Measurements from ENCODE around the gene LIPG. TPM values are rescaled to one million over a fixed set of nuclear protein-coding genes. Genes with fewer than 3 reads are reported as not detected.

LIPG gene
- total RNA-seq, 1 experiment from 2014 or later = 44.0 TPM

GRCh38 chr18:49585781-49586663 is 24.2 kb downstream of the LIPG start:
- BruUV-seq (replicated peaks) = no TSS peak
- H3K4me3 Mint-ChIP-seq (ENCODE audit: low read depth, unreplicated experiment) = no peak overlapping the region
- H3K4me1 Mint-ChIP-seq (ENCODE audit: low read depth, unreplicated experiment) = peaks cover 2% of the 10 kb centered on the region
- no peaks in the 10 kb centered on the region for H3K27me3 Mint-ChIP-seq (ENCODE audit: unreplicated experiment)
- no peak overlapping the region for H3K27ac Mint-ChIP-seq (ENCODE audit: unreplicated experiment)
- H3K36me3 Mint-ChIP-seq (ENCODE audit: insufficient read depth, unreplicated experiment) = peaks cover 51% of the 10 kb centered on the region
- intact Hi-C loops (cut with micrococcal nuclease; ENCODE audit: unreplicated experiment) = no loop called here
- no peak for DNase-seq
- no peaks in the 10 kb centered on the region for H3K9me3 Mint-ChIP-seq (ENCODE audit: low read depth, unreplicated experiment)
- CTCF ChIA-PET = interaction anchor here (0.5 kb wide), 1 partner anchor 62 kb away, joined by 4 read pairs; no protein-coding TSS in a partner anchor
- no peak for TF ChIP-seq CTCF (IDR thresholded peaks at IDR 0.05; ENCODE audit: unreplicated experiment)

- intact Hi-C loops (cut with micrococcal nuclease; ENCODE audit: unreplicated experiment) = no loop called here
- DNase-seq = no peak
- BruUV-seq (replicated peaks) = no TSS peak
- H3K27me3 Mint-ChIP-seq (ENCODE audit: unreplicated experiment) = no peaks in the 10 kb centered on the region
- no peaks in the 10 kb centered on the region for H3K9me3 Mint-ChIP-seq (ENCODE audit: low read depth, unreplicated experiment)
- TF ChIP-seq CTCF (IDR thresholded peaks at IDR 0.05; ENCODE audit: unreplicated experiment) = no peak
- no peak overlapping the region for H3K27ac Mint-ChIP-seq (ENCODE audit: unreplicated experiment)
- CTCF ChIA-PET = interaction anchor here (0.7 kb wide), 1 partner anchor 270 kb away, joined by 3 read pairs; no protein-coding TSS in a partner anchor
- H3K4me1 Mint-ChIP-seq (ENCODE audit: low read depth, unreplicated experiment) = peaks cover 14% of the 10 kb centered on the region
- H3K4me3 Mint-ChIP-seq (ENCODE audit: low read depth, unreplicated experiment) = no peak overlapping the region
- H3K36me3 Mint-ChIP-seq (ENCODE audit: insufficient read depth, unreplicated experiment) = peaks cover 33% of the 10 kb centered on the region
These were observed 26.3 kb downstream of the LIPG start for GRCh38 chr18:49588171-49588570.

- peaks cover 28% of the 10 kb centered on the region for H3K36me3 Mint-ChIP-seq (ENCODE audit: insufficient read depth, unreplicated experiment)
- no peak for DNase-seq
- no peak overlapping the region for H3K27ac Mint-ChIP-seq (ENCODE audit: unreplicated experiment)
- H3K4me3 Mint-ChIP-seq (ENCODE audit: low read depth, unreplicated experiment) = no peak overlapping the region
- BruUV-seq (replicated peaks) = no TSS peak
- no peaks in the 10 kb centered on the region for H3K27me3 Mint-ChIP-seq (ENCODE audit: unreplicated experiment)
- TF ChIP-seq CTCF (IDR thresholded peaks at IDR 0.05; ENCODE audit: unreplicated experiment) = no peak
- H3K9me3 Mint-ChIP-seq (ENCODE audit: low read depth, unreplicated experiment) = no peaks in the 10 kb centered on the region
- CTCF ChIA-PET = no interaction called here
- peaks cover 14% of the 10 kb centered on the region for H3K4me1 Mint-ChIP-seq (ENCODE audit: low read depth, unreplicated experiment)
- intact Hi-C loops (cut with micrococcal nuclease; ENCODE audit: unreplicated experiment) = no loop called here
These were observed 27.1 kb downstream of the LIPG start for GRCh38 chr18:49588971-49589370.

GRCh38 chr18:49590608-49591007 is 28.8 kb downstream of the LIPG start:
- Mint-ChIP-seq H3K27me3 (ENCODE audit: unreplicated experiment) (no peaks in the 10 kb centered on the region), H3K36me3 (ENCODE audit: insufficient read depth, unreplicated experiment) (peaks cover 31% of the 10 kb centered on the region), H3K4me1 (ENCODE audit: low read depth, unreplicated experiment) (peaks cover 14% of the 10 kb centered on the region), H3K9me3 (ENCODE audit: low read depth, unreplicated experiment) (no peaks in the 10 kb centered on the region), H3K27ac (ENCODE audit: unreplicated experiment) (no peak overlapping the region), H3K4me3 (ENCODE audit: low read depth, unreplicated experiment) (no peak overlapping the region)
- CTCF ChIA-PET = no interaction called here
- BruUV-seq (replicated peaks) = no TSS peak
- TF ChIP-seq CTCF (IDR thresholded peaks at IDR 0.05; ENCODE audit: unreplicated experiment) = no peak
- no peak for DNase-seq
- intact Hi-C loops (cut with micrococcal nuclease; ENCODE audit: unreplicated experiment) = loop anchor here (10.0 kb wide), 1 partner anchor 134 kb away; no protein-coding TSS in a partner anchor
